GM12878 (cell line): ENCODE data around the gene EML3. TPM values are rescaled to one million over a fixed set of nuclear protein-coding genes. Genes with fewer than 3 reads are reported as not detected.

Experiments used
- ATAC-seq: fragments of 200-7000 bp; cut with Tn5 transposase; 3 replicates; pipeline ENCODE4 v1.9.1; 2020; ENCODE audit warnings: mild to moderate bottlenecking, moderate library complexity
- BruUV-seq: library from RNA; stranded (reverse); fragments of 400-500 nt; replicated peaks from 2 replicates; lab custom pipeline; 2021; lab: Mats Ljungman, UMichigan
- CTCF ChIA-PET: fragments of 300-600 bp; sonication (Branson Sonifier 250); formaldehyde crosslinking; extraction: SDS; loops from one replicate; lab custom pipeline; 2021; ENCODE audit warnings: inconsistent platforms; lab: Yijun Ruan, JAX
- POLR2A ChIA-PET: fragments of 350-600 bp; formaldehyde crosslinking; extraction: SDS; loops from one replicate; lab custom pipeline; 2021; ENCODE audit warnings: inconsistent platforms; lab: Charles Lee
- RAD21 ChIA-PET: fragments of 300-600 bp; sonication (Branson Sonifier 250); formaldehyde crosslinking; loops from one replicate; lab custom pipeline; 2023; ENCODE audit warnings: antibody characterized with exemption; ENCODE audit not compliant: unreplicated experiment; lab: Charles Lee
- SMC1A ChIA-PET: fragments of 300-600 bp; sonication (Branson Sonifier 250); formaldehyde crosslinking; loops from one replicate; lab custom pipeline; 2023; ENCODE audit not compliant: unreplicated experiment, uncharacterized antibody; lab: Charles Lee
- DNase-seq: peaks from one replicate; pipeline ENCODE4 v3.0.0-alpha.2; 2011; ENCODE audit warnings: low read depth, low spot score
- FAIRE-seq: peaks from 3 replicates; lab custom pipeline; 2011; peaks lifted over from hg19 to GRCh38; lab: Jason Lieb, UNC
- H2AFZ ChIP-seq: 2 replicates; pipeline ENCODE4 v1.6.0; 2011; ENCODE audit warnings: low read depth, low read length, control low read depth; ENCODE audit not compliant: control insufficient read depth
- H3K27ac ChIP-seq: 2 replicates; pipeline ENCODE4 v1.5.1; 2011; ENCODE audit warnings: control low read depth; ENCODE audit not compliant: control insufficient read depth, insufficient read depth
- H3K27me3 ChIP-seq, 2 experiments: replicated peaks in 1 of 2; 2 replicates each; pipeline versions ENCODE4 v1.6.0 to v1.6.1; 2011; ENCODE audit warnings: low read length in 1 of 2; ENCODE audit not compliant: control insufficient read depth in 2 of 2, insufficient read depth in 2 of 2
- H3K36me3 ChIP-seq, 2 experiments: 2 replicates each; pipeline ENCODE4 v1.5.1; 2011; ENCODE audit warnings: low read length in 1 of 2; ENCODE audit not compliant: control insufficient read depth in 2 of 2, insufficient read depth in 2 of 2
- H3K4me1 ChIP-seq: 2 replicates; pipeline ENCODE4 v1.6.1; 2011; ENCODE audit warnings: mild to moderate bottlenecking, low read length, moderate library complexity, mixed read lengths; ENCODE audit not compliant: control insufficient read depth, insufficient read depth
- H3K4me2 ChIP-seq: 2 replicates; pipeline ENCODE4 v1.6.0; 2011; ENCODE audit warnings: control low read depth; ENCODE audit not compliant: control insufficient read depth, insufficient read depth
- H3K4me3 ChIP-seq: fragments of 200-600 bp; sonication (generic); 2 replicates; pipeline ENCODE4 v1.5.1; 2016
- H3K79me2 ChIP-seq: 2 replicates; pipeline ENCODE4 v1.6.0; 2011; ENCODE audit warnings: low read length; ENCODE audit not compliant: control insufficient read depth, insufficient read depth
- H3K9ac ChIP-seq: 2 replicates; pipeline ENCODE4 v1.8.0; 2011; ENCODE audit warnings: low read length, control low read depth, mixed read lengths; ENCODE audit not compliant: control insufficient read depth, insufficient read depth
- H3K9me3 ChIP-seq: replicated peaks from 3 replicates; pipeline ENCODE4 v1.5.1; 2011; ENCODE audit warnings: mild to moderate bottlenecking, low read length; ENCODE audit not compliant: control insufficient read depth, insufficient read depth
- H4K20me1 ChIP-seq: 2 replicates; pipeline ENCODE4 v1.6.0; 2011; ENCODE audit not compliant: control insufficient read depth, insufficient read depth
- ATF3 ChIP-seq: IDR thresholded peaks from 2 replicates; pipeline ENCODE4 v1.6.1; 2011; ENCODE audit warnings: low read depth, mild to moderate bottlenecking, low read length, moderate library complexity, borderline replicate concordance; ENCODE audit errors: extremely low read depth
- GATAD2B ChIP-seq: fragments of 450-650 bp; conservative IDR thresholded peaks from 2 replicates; pipeline ENCODE4 v1.6.1; 2017; ENCODE audit warnings: low read depth, mild to moderate bottlenecking, moderate library complexity
- POLR2A ChIP-seq: IDR thresholded peaks from 2 replicates; pipeline ENCODE4 v1.6.1; 2011; ENCODE audit warnings: low read depth, mild to moderate bottlenecking, low read length
- RAD51 ChIP-seq: fragments of 450-650 bp; IDR thresholded peaks from 2 replicates; pipeline ENCODE4 v1.6.1; 2016; ENCODE audit warnings: moderate library complexity, mild to moderate bottlenecking, inconsistent platforms
- ZNF622 ChIP-seq: fragments of 450-650 bp; IDR thresholded peaks from 2 replicates; pipeline ENCODE4 v1.6.1; 2017; ENCODE audit warnings: mild to moderate bottlenecking, inconsistent platforms
- WGBS: methylation state at CpG from one replicate; pipeline ENCODE4 v1.1.6; 2016; ENCODE audit warnings: low lambda C conversion rate; ENCODE audit not compliant: insufficient replicate concordance, insufficient coverage; ENCODE audit errors: missing lambda C conversion rate; 5-methylcytosine and 5-hydroxymethylcytosine counted together
- in situ Hi-C: fragments of 300-500 bp; cut with MboI; formaldehyde crosslinking; loops from 9 replicates; pipeline ENCODE4 v1.14.3; 2018; ENCODE audit warnings: mixed read lengths
- intact Hi-C: fragments of 100-400 bp; cut with micrococcal nuclease; formaldehyde crosslinking; loops from one replicate; pipeline ENCODE4 v1.14.2; 2022; ENCODE audit not compliant: unreplicated experiment
- polyA plus RNA-seq, 11 experiments: library from polyadenylated mRNA; depleted of rRNA in 4 of 11; unstranded in 6 of 11; stranded (reverse) in 5 of 11; fragments of >200 nt; fragmentation: Nextera tagmentation in 4 of 11; fragmentation: Illumina TruSeq in 1 of 11; extraction: Ambion mirVana in 4 of 11; extraction: Trizol in 1 of 11; gene quantifications; 1 replicate in 1 of 11; 2 replicates in 10 of 11; pipeline versions ENCODE4 v1.2.1 to v1.2.3, GENCODE V29; 2011 to 2016; ENCODE audit warnings: inconsistent platforms in 2 of 11, missing spikeins in 2 of 11, low read depth in 1 of 11
- total RNA-seq, 4 experiments: library from RNA; depleted of rRNA in 3 of 4; stranded (reverse); fragments of >200 nt in 3 of 4; fragmentation: Illumina TruSeq in 1 of 4; extraction: Trizol in 1 of 4; gene quantifications; 2 replicates each; pipeline versions ENCODE4 v1.2.1 to v1.2.3, GENCODE V29; 2013 to 2021

EML3 gene
- total and polyA plus RNA-seq, 10 of the 15 experiments (the other 5 are each of a cell fraction or from before 2014, with no cell fraction given): 0.58 to 82.5 (median 24.8) TPM

GRCh38 chr11:62614275-62614674 is 1.7 kb upstream of the EML3 start:
- in situ Hi-C loops: no loop called here
- no peak for FAIRE-seq
- H3K9ac ChIP-seq: no peak overlapping the region

GRCh38 chr11:62613291-62613778 is 760 bp upstream of the EML3 start:
- BruUV-seq: no TSS peak
- no peak for FAIRE-seq

More at GRCh38 chr11:62614275-62614674, 1.7 kb upstream of the EML3 start:
- Histone ChIP-seq H3K27ac (no peak overlapping the region), H2AFZ (no peak overlapping the region), H3K4me1 (peaks cover 8% of the 10 kb centered on the region), H3K4me2 (no peak overlapping the region), H3K79me2 (peaks cover 16% of the 10 kb centered on the region), H3K4me3 (no peak overlapping the region), H4K20me1 (no peaks in the 10 kb centered on the region), H3K36me3 (no peaks in the 10 kb centered on the region; a peak in 2 of 4 replicates), H3K27me3 (no peaks in the 10 kb centered on the region), H3K9me3 (no peaks in the 10 kb centered on the region)
- no TSS peak for BruUV-seq
- SMC1A ChIA-PET: no interaction called here
- ATAC-seq (no peak), DNase-seq (no peak)
- POLR2A ChIA-PET: interaction anchor here (0.8 kb wide), 1 partner anchor 23 kb away, joined by 3 read pairs; the partner anchor contains the start of gene TUT1
- intact Hi-C loops: loop anchor here (5.0 kb wide), 1 partner anchor 58 kb away; the partner anchor contains the start of genes LBHD1 and UQCC3
- CTCF ChIA-PET: no interaction called here
- WGBS: 93% methylated on average over 8 of the region's 8 CpGs
- RAD21 ChIA-PET: interaction anchor here (1.7 kb wide), 1 partner anchor 8 kb away, joined by 6 read pairs; the partner anchor contains the start of gene B3GAT3
- no peak for TF ChIP-seq ATF3
- TF ChIP-seq POLR2A: peak; percentile 52
- TF ChIP-seq RAD51: no peak

More at GRCh38 chr11:62613291-62613778, 760 bp upstream of the EML3 start:
- ATAC-seq: no peak
- Histone ChIP-seq H4K20me1 (no peaks in the 10 kb centered on the region), H3K27ac (no peak overlapping the region), H3K36me3 (no peaks in the 10 kb centered on the region; a peak in 2 of 4 replicates), H3K9me3 (no peaks in the 10 kb centered on the region), H3K4me3 (no peak overlapping the region), H3K4me2 (no peak overlapping the region), H2AFZ (no peak overlapping the region), H3K79me2 (peaks cover 16% of the 10 kb centered on the region), H3K27me3 (no peaks in the 10 kb centered on the region), H3K9ac (no peak overlapping the region), H3K4me1 (peaks cover 8% of the 10 kb centered on the region)
- RAD21 ChIA-PET: interaction anchor here (1.7 kb wide), 1 partner anchor 9 kb away, joined by 6 read pairs; the partner anchor contains the start of gene B3GAT3
- in situ Hi-C loops (no loop called here), intact Hi-C loops (loop anchor here (5.0 kb wide), 1 partner anchor 59 kb away; the partner anchor contains the start of genes LBHD1 and UQCC3)
- SMC1A ChIA-PET: interaction anchor here (0.9 kb wide), 1 partner anchor 42 kb away, joined by 3 read pairs; no protein-coding TSS in a partner anchor
- POLR2A ChIA-PET: interaction anchor here (0.8 to 1.3 kb wide), 2 partner anchors 8 to 22 kb away, joined by 3 to 12 read pairs; partner anchors contain the start of genes B3GAT3 and TUT1
- no peak for DNase-seq
- 73% methylated on average over 13 of the region's 15 CpGs for WGBS
- TF ChIP-seq GATAD2B (peak; percentile 33; the same call in 1 of the 2 replicates), ZNF622 (no peak)
- CTCF ChIA-PET: no interaction called here
